IPS-20b (cell line): ENCODE results near the gene PTPMT1.

ENCODE experiments used
- H3K27ac ChIP-seq: one replicate; pipeline ENCODE4 v1.5.1; 2013; ENCODE audit warnings: low read length
- H3K27me3 ChIP-seq: 2 replicates; pipeline ENCODE4 v1.6.1; 2013; ENCODE audit warnings: mild to moderate bottlenecking, low read length, inconsistent platforms; ENCODE audit not compliant: insufficient read depth
- H3K36me3 ChIP-seq: 2 replicates; pipeline ENCODE4 v1.6.1; 2013; ENCODE audit warnings: low read depth, mild to moderate bottlenecking, inconsistent platforms, low read length, moderate library complexity; ENCODE audit not compliant: insufficient read depth
- H3K4me1 ChIP-seq: 2 replicates; pipeline ENCODE4 v1.6.1; 2013; ENCODE audit warnings: mild to moderate bottlenecking, control low read depth, inconsistent platforms, low read length, moderate library complexity; ENCODE audit not compliant: insufficient read depth
- H3K4me3 ChIP-seq: 2 replicates; pipeline ENCODE4 v1.5.1; 2013; ENCODE audit warnings: mild to moderate bottlenecking, low read length, inconsistent platforms
- H3K9ac ChIP-seq: 2 replicates; pipeline ENCODE4 v1.6.1; 2013; ENCODE audit warnings: low read depth, mild to moderate bottlenecking, inconsistent platforms, low read length, moderate library complexity
- H3K9me3 ChIP-seq: 2 replicates; pipeline ENCODE4 v1.6.1; 2013; ENCODE audit warnings: mild to moderate bottlenecking, low read depth, low read length, inconsistent platforms; ENCODE audit not compliant: insufficient read depth

Gene PTPMT1

DNA sequence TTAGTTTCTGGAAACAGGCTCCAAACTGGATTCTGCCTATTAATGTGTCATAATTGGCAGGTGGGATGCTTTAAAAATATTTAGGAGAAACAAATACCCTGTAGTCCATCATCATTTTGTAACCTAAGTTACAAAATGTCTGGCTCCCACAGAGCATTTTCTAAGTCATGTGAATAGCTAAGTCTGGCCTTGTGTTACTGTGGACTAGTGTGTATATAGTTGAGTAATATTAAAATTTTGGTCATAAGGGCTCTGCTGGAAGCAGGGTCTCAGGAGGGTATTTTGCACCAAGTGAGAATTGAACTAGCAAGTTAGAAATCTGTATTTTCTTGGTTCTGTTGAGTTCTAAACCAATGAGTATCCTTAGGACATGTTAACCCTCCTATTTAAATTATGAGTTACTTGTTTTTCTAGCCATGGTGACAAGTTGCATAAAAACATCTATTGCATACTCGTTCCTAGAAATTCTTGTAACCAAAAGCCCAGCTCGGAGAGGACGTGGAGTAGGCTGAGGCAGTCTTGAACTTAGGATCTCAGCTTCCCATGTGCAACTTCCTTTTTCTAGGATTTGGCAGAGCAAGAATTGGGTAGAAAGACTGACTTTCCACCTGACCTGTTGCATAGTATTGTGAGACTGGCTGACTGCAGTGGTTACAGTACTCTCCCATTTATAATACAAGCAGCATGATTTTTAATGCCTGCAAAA, 5.4 kb downstream of the PTPMT1 start:
- no peaks in the 10 kb centered on the region; the same call in 1 of the 2 replicates for H3K4me1 ChIP-seq
- no peak overlapping the region for H3K9ac ChIP-seq
- peaks cover 62% of the 10 kb centered on the region for H3K36me3 ChIP-seq
- H3K4me3 ChIP-seq, result no peak overlapping the region
- no peaks in the 10 kb centered on the region for H3K9me3 ChIP-seq
- H3K27me3 ChIP-seq, result peaks cover 2% of the 10 kb centered on the region; the same call in 1 of the 2 replicates
- no peak overlapping the region for H3K27ac ChIP-seq

DNA sequence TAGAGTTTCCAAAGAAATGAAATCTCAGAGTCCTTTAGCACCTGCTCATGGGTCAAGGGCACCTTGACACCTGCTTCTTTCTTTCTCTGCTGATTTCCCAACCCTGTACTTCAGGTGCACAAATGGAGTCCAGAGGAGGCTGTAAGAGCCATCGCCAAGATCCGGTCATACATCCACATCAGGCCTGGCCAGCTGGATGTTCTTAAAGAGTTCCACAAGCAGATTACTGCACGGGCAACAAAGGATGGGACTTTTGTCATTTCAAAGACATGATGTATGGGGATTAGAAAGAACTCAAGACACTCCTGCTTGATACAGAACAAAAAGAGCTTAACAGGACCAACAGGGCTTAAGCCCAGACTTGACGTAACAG, 5.9 kb downstream of the PTPMT1 start:
- no peak overlapping the region for H3K9ac ChIP-seq
- no peak overlapping the region for H3K27ac ChIP-seq

DNA sequence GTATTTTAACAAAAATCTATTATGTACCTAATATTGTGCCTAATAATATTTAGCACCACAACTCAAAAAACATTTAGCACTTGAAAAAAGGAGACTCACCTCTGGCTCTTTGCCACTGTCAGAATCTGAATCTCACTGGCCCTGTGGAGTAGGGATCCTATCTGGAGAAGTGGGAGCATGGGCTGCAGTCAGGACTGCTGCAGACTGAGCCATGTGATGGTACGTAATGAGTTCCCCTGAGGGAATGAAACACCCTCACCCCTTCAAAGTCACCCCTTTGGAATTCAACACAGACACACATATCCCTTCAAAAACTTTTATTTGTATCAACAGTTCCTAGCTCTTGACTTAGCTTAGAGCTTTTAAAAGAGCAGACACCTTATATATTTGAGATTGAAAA, 6.5 kb downstream of the PTPMT1 start:
- Histone ChIP-seq H3K4me3 (no peak overlapping the region), H3K36me3 (peaks cover 68% of the 10 kb centered on the region), H3K27me3 (no peaks in the 10 kb centered on the region), H3K4me1 (no peaks in the 10 kb centered on the region; the same call in 1 of the 2 replicates), H3K9me3 (no peaks in the 10 kb centered on the region), H3K9ac (no peak overlapping the region), H3K27ac (no peak overlapping the region)

More for the DNA sequence above, 5.9 kb downstream of the PTPMT1 start:
- Histone ChIP-seq H3K4me3 (no peak overlapping the region), H3K36me3 (peaks cover 64% of the 10 kb centered on the region), H3K4me1 (no peaks in the 10 kb centered on the region; the same call in 1 of the 2 replicates), H3K9me3 (no peaks in the 10 kb centered on the region), H3K27me3 (no peaks in the 10 kb centered on the region)

GRCh38 chr11:47572715-47573255, 7.4 kb downstream of the PTPMT1 start:
- Histone ChIP-seq H3K4me1 (peaks cover under 1% of the 10 kb centered on the region; the same call in 1 of the 2 replicates), H3K9ac (no peak overlapping the region), H3K9me3 (no peaks in the 10 kb centered on the region), H3K27ac (no peak overlapping the region), H3K36me3 (peaks cover 71% of the 10 kb centered on the region), H3K4me3 (no peak overlapping the region), H3K27me3 (no peaks in the 10 kb centered on the region)

DNA sequence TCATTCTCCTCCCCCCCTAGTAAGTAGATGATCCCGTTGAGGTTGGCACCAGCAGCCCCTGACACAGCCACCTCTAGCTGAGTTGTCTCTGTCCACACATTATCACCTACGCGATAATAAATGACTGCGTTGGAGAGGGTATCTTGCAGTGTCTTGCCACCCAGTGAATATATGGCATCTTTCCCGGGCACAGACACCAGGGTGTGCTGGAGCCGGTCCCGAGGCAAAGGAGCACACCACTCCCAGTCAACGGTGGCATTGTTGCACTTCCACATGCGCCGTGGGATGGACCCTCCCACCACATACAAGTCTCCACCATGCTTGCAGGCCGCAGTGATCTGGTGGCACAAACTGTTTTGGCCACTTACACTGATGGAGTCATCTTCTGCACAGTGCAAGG, 7.9 kb downstream of the PTPMT1 start:
- Histone ChIP-seq H3K36me3 (peaks cover 71% of the 10 kb centered on the region), H3K27ac (no peak overlapping the region), H3K9ac (no peak overlapping the region), H3K4me1 (peaks cover 4% of the 10 kb centered on the region; the same call in 1 of the 2 replicates), H3K9me3 (no peaks in the 10 kb centered on the region), H3K27me3 (no peaks in the 10 kb centered on the region), H3K4me3 (no peak overlapping the region)

- Histone ChIP-seq H3K36me3 (peaks cover 61% of the 10 kb centered on the region), H3K4me3 (peak overlapping the region; percentile 98), H3K27ac (no peak overlapping the region)
Measured at GRCh38 chr11:47577460-47578041, 12.2 kb downstream of the PTPMT1 start.

DNA sequence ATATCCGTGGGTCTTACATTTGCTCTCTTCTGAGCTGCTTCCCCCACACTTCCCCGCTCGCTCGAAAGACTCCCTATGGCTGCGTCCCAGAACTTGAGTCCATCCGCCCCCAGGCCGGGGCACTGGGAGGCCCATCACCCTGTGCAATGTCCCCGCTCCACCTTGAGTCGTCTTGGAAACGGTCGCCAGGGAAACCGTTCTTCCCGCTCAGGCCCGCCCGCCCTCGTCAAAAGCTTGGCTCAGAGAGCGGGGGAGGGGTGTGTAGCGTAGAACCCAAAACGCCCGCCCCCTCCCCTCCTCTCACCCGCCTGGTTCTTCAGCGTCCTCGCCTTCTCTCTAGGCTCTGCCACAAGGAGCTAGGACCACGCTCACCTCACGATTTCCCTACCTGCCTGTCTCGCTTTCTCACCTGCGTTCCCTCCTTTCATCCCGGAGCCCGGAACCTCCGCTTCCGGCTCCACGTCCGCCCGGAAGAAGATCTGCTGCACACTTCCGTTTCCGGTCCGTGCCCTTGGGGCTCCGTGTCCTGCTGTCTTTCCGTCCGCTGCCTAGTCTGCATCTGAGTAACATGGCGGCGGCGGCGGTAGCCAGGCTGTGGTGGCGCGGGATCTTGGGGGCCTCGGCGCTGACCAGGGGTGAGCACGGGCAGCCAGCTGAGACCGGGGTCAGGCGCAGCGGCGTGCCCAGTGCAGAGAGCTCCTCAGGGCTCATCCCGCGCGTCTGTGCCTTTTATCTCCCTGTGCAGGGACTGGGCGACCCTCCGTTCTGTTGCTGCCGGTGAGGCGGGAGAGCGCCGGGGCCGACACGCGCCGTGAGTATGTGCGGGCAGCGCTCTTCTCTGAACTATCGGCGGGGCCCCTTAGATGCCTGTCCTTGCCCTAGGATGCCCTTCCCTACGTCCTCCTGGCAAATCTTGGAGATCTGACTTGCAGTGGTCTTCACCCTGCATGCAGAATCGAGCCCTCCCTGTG, 13.4 kb downstream of the PTPMT1 start, which contains the start of the genes KBTBD4 and NDUFS3:
Gene KBTBD4, minus strand, starts transcription at position 447 of the 971 bp plus-strand sequence. Its CDS starts 19 bp downstream, at position 428.
Gene NDUFS3, plus strand, starts transcription at position 551 of the 971 bp plus-strand sequence. Its CDS starts 18 bp downstream, at position 569.
- H3K27ac ChIP-seq, result peak within 1 kb of the TSS; percentile 95
- H3K36me3 ChIP-seq, result peaks cover 61% of the 10 kb centered on the region
- no peaks in the 10 kb centered on the region for H3K27me3 ChIP-seq
- peaks cover 7% of the 10 kb centered on the region; the same call in 1 of the 2 replicates for H3K4me1 ChIP-seq
- peak within 1 kb of the TSS; percentile 98 for H3K9ac ChIP-seq
- H3K4me3 ChIP-seq, result peak within 1 kb of the TSS; percentile 98
- no peaks in the 10 kb centered on the region for H3K9me3 ChIP-seq

More at GRCh38 chr11:47577460-47578041, 12.2 kb downstream of the PTPMT1 start:
- Histone ChIP-seq H3K9ac (peak overlapping the region; percentile 98; the same call in 1 of the 2 replicates), H3K4me1 (peaks cover 7% of the 10 kb centered on the region; the same call in 1 of the 2 replicates), H3K9me3 (no peaks in the 10 kb centered on the region), H3K27me3 (no peaks in the 10 kb centered on the region)

- Histone ChIP-seq H3K9ac (no peak overlapping the region), H3K27me3 (no peaks in the 10 kb centered on the region), H3K36me3 (peaks cover 43% of the 10 kb centered on the region), H3K9me3 (no peaks in the 10 kb centered on the region), H3K4me3 (no peak overlapping the region), H3K4me1 (0 out of 2 replicates have a peak, but pooled peaks cover 3% of the 10 kb centered on the region), H3K27ac (no peak overlapping the region)
Measured at GRCh38 chr11:47583844-47584243, 18.4 kb downstream of the PTPMT1 start.

DNA sequence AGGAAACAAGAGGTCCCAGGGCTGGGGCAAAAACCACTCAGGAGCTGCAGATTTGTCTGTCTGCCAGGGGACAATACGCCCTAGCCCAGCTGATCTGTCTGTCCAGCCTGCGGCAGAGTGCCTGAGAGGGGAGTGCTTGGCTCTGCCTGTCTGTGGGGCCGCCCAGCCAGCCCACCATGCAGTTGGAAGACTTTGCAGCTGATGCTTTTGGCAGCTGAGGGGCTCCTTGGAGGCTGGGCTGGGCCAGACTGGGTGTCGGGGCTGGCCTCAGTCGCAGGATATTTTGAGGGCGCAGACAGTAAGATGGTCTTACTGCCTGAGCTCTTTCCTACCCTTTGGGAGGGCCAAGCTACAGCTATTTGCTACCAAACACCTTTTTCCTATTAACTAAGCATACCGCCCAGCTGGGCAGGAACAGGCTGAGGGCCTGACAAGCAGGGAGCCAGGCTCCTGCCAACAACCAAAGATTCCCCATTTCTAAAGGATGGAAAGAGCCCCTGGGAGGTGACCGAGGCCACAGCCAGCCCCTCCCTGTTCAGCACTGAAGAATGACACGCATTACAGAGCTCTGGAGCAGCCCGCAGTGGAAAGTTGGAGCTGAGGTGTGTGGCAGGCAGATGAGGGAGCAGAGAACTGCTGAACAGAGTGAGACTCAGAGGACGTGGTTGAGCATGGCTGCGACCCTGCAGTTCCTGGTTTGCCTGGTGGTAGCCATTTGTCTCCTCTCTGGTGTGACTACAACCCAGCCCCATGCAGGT, 20.9 kb downstream of the PTPMT1 start, which contains the start of gene FAM180B:
Gene FAM180B, plus strand, starts transcription at position 581 of the 758 bp plus-strand sequence. Its CDS starts 91 bp downstream, at position 672.
- Histone ChIP-seq H3K27me3 (no peaks in the 10 kb centered on the region), H3K9me3 (no peaks in the 10 kb centered on the region), H3K4me1 (no peaks in the 10 kb centered on the region), H3K9ac (no peak within 1 kb of the TSS), H3K4me3 (no peak within 1 kb of the TSS), H3K27ac (no peak within 1 kb of the TSS), H3K36me3 (peaks cover 33% of the 10 kb centered on the region)

DNA sequence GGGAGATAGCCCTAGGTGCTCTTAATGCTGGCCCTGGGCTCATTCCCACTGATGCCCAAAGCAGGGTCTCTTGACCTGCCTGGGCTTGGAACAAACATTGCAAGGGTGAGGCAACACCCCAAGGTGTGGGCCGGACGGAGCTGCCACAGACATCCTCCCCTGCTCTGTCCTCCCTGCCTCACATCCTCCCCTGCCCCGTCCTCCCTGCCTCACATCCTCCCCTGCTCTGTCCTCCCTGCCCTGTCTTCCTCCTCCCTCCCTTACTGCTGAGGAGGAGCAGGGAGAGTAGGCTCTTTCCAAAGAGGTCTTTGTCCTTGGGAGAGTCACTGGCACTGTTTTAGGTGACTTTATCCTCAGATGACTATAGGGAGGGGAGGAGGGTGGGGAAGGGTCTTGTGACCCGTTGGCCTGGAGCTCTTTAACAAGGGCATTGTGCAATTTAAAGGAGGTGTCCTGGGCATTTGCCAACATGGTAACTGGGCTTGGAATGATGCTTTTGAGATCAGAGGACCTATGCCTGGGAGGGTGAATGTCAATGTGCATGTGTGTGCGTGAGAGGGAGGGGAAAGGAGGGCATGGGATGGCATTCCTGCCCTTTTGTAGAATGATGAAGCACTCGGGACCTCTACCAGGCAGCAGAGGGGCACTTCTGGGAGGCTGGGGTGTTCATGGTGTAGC, 21.8 kb downstream of the PTPMT1 start:
- Histone ChIP-seq H3K9me3 (no peaks in the 10 kb centered on the region), H3K27ac (no peak overlapping the region), H3K27me3 (peaks cover 4% of the 10 kb centered on the region), H3K9ac (no peak overlapping the region), H3K4me3 (no peak overlapping the region), H3K4me1 (no peaks in the 10 kb centered on the region; the same call in 1 of the 2 replicates), H3K36me3 (peaks cover 24% of the 10 kb centered on the region)
